Measurements from ENCODE around the gene ITIH5.

Gene ITIH5

DNA sequence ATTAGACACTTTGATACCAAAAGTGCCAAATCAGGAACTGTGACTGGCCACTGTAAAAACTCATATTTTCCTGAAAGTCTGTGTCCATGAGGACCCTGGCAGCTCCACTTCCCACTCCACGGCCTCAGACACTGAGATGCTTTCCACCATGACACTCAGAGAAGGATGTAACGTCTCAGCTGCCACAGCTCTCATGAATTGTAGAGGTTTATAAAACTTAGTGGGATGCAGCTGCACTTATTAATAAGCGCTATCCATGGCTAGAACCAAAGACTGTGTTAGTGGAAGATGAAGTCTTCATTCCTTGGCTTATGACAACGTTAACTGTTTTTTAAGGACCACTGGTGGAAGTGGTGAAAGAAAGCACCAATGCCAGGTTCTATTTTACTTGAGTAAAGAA is 121.0 kb downstream of the ITIH5 start:
- DNase-seq, result no peak

GRCh38 chr10:7545261-7545660 is 121.5 kb downstream of the ITIH5 start:
- no peak for DNase-seq

DNA sequence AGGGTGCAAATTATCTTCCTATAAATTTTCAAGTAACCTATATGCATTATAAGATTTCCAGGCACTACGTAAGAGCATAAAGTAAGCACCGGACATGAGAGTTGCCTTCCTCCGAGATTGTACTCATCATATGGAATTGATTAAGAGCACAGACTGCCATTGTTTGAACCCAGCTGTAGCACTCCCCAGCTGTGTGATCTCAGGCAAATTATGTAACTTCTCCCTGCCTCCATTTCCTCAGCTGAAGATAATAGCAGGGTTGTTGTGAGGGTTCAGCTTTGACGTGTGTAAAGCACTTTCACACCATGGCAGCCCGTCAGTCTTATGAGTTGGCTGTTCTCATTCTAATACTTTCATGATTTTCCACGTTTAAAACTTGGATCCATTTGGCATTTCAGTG is 122.6 kb downstream of the ITIH5 start:
- no peak for DNase-seq

- DNase-seq, result no peak
Observed at GRCh38 chr10:7542189-7542914, 124.4 kb downstream of the ITIH5 start.

DNA sequence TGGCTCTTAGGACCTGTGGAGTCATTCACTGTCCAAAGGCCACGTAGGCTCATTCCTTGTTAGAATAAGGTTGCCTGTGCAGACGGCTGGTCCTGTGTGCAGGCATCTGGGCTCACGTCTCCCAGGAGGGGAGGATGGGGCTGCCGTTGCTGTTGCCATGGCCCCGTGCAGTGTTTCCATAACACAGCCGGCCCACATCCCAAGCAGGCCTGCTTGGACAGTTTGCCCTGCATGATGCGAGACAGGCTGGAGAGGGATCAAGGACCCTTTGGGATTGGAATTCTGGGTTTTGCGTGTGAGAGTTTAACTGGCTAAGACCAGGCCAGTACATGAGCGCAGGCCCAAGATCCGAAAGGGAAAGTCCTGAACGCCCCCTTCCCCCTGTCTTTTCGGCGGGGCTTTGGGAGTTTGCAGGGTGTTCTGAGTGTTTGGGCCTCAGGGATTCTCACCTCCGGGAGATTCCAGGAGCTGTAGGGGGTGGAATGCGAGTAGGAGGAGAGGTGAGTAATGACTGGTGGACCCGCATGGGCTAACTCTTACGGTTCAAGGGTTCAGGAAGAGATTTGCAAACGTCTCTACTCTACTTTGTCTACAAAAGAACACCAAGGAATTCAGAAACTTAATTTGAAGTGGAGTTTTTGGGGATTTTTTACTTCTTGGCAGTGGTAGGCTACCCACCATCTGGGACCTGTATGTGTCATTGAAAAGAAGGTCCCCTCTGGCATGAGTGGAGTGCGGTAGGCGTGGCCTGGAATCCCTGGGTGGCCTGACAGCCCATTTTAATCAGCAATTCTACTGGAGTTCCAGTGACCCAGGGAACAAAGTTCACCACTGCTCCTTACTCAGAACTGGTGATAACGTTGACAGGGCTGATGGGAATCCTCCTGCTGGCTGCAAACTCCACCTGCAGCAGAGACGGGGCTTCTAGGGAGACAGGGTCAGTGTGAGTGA is 125.4 kb downstream of the ITIH5 start:
- peak; percentile 99 for DNase-seq

DNA sequence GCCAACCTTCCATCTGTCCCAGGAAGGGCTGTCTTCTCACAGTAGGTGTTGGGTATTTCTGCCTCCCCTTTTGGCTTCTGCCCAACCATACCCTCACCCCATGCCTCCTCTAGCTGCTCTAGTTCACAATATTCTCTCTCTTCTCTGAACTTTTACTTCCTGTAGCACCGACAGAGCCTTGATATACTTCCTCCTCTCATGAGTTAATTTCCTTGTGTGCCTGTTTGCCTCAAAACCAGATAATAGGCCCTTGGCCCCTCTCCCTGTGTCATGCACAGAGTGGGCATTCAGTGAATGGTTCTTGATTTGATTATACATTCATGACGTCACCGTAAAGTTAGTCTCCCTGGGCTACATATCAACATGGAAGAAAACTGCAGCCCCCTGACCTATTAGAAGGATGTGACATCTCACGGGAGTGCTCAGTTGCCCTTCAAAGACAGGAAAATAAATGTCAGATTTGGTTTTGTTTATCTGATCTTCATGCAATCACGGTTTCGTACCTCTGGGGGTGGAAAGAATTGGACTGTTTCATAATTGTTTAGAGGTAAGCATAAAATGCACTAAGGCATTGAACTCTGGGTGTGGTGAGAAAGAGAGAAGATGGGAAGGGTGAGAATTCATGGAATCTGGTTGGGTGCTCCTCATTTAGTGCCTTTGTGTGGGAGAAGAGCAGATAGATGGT is 127.7 kb downstream of the ITIH5 start:
- DNase-seq, result no peak

- DNase-seq, result no peak
Observed at GRCh38 chr10:7537126-7537525, 129.6 kb downstream of the ITIH5 start.

DNA sequence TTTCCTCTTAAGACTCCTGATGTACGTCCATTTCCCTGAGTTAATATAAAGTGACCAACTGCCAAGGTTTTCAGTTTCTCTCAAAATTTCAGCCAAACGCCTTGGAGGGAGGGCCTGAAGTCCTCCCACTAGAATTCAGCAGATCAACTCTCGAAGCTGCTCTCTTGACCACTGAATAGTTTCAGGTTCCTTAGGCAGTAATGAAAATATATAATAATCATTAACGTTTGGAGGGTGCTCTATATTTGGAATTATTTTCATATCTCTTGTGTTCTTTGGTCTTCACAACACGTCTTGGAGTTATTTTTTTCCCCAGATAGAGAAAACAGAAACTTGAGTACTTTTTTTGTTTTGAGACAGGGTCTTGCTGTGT is 132.3 kb downstream of the ITIH5 start:
- DNase-seq, result no peak

- no peak for DNase-seq
Observed at GRCh38 chr10:7533657-7534479, 132.9 kb downstream of the ITIH5 start.

GRCh38 chr10:7532723-7533498 is 133.9 kb downstream of the ITIH5 start:
- DNase-seq, result no peak

DNA sequence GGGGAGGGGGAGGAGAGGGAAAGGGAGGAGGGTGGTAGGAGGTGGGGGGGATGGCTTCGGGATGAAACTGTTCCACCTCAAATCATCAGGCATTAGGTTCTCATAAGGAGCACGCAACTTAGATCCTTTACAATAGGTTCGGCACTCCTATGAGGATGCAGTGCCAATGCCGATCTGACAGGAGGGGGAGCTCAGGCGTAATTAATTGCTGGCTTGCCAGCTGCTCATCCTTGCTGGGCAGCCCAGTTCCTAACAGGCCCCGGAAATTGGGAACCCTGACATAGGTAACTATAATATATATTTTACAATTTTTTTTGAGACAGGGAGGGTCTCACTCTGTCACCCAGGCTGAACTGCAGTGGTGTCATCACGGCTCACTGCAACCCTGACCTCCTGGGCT is 137.1 kb downstream of the ITIH5 start:
- peak; percentile 50 for DNase-seq

- DNase-seq, result no peak
Observed at GRCh38 chr10:7527468-7527867, 139.3 kb downstream of the ITIH5 start.

GRCh38 chr10:7526017-7526400 is 140.8 kb downstream of the ITIH5 start:
- no peak for DNase-seq

DNA sequence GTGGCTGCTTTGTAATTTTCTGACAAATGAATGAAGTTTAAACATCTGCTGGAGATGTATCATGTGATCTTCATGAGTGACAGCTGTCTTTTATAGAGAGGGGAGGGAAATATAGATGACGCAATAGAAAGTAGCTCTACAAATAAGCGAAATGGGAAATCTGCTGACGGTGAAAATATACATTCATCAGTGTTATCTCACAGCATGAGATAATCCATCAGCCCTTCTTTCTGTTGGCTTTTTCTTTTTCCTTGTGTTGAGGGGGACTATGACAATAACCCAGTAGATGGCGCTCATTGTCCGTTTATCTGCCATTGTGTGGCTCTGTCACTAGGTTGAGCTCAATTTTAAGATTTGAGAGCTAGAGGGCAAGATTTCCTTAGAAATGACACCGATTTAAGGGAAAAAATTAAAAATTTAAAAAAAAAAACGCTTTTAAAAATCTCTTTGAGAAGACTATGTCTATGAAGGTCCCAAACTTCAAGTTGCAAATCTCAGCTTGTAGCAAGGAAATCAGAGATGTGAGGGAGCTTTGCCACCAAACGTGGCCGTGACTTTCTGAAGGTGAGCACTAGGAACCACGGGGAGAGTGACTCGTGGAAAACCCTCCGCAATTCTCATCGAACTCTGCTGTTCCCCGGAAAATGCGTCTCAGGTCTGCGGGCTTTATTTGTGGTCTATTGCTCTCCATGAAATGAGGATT is 141.3 kb downstream of the ITIH5 start:
- DNase-seq, result peak; percentile 88

DNA sequence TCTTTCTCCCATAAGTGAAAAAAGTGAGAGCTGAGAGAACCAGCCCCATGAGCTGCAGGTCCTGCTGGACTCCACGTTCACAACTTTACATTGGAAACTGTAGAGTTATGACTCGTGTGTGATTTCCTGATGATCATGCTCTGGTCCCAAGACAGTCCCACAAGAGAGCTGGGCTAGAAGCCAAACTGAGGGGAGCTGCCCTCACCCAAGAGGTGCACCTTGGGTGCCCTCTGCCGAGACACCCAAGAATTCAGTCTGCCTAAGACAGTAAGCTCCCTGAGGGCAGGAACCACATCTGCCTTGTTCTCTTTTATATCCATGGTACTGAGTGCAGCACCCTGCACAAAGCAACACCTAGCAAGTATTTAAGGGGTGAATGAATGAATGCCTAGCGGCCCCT is 143.1 kb downstream of the ITIH5 start:
- DNase-seq, result no peak

DNA sequence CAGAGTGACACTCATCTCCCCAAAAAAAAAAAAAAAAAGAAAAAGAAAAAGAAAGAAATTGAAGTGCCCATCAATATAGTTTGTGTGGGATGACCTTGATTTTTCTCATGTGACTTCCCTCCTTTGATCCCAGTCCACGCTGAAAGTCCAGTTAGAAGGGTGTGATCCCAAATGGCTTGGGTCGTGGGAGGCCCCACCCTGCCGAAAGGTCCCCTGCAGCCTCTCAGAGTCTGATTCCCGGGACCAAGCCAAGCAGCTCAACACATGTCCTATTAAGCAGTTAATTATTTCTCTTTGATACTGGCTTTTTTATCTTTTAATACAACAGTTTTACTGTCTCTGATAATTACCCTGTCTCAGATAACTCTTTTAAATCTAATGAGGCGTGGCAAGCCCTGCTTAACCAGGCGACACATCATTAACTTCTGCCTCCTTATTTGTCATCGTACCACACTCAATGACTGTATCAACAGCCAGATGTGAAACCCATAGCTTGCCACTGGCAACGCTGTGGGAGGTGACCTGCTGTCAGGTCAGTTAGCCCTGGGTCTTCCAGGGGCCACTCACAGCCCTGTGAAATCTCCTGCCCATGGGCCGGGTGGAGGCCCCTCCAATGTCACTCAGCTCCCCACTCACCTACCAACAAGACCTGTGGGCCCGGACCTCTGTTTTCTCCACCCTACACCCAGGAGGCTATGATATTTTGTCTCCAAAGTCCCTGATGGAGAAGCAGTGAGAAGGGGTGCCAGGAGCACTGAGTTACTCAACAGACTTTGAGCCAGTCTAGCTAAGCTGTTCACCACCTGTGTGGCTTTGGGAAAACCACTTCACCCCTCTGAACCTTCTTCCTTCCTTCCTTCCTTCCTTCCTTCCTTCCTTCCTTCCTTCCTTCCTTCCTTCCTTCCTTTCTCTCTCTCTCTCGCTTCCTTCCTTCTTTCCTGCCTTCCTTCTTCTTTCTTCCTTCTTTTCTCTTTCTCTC is 146.0 kb downstream of the ITIH5 start:
- peak; percentile 85 for DNase-seq

DNA sequence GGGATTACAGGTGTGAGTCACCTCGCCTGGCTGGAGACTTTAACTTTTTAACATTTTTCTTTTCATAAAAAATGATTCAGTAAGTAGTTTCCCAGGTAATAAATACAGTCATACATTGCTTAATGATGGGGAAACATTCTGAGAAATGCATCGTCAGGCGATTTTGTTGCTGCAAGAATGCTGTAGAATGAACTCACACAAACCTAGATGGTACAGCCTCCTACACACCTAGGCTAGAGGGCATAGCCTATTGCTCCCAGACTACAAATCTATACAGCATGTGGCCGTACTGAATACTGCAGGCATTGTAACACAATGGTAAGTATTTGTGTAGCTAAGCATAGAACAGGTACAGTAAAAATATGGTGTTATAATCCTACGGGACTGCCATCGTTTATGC is 147.4 kb downstream of the ITIH5 start:
- DNase-seq, result peak; percentile 61

GRCh38 chr10:7518693-7519092 is 148.1 kb downstream of the ITIH5 start:
- no peak for DNase-seq

DNA sequence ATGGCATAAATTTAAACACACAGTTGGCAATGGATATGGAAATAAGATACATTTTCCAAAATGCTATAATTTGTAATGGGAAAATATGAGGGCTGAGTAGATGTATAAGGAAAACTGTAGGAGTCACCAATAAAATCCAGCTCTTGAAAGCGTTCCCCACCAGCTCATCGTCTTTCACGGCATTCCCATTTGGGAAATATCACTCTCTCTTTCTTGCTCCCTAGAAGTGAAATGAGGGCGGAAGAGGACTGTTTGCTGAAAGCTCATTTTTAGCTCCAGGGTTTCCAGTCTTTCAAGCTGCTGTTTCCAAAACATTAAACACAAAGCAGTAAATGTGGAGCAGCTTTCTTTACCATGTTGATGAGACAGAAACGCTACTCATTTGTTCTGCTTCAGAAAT is 151.3 kb downstream of the ITIH5 start:
- DNase-seq, result no peak

- DNase-seq, result no peak
Observed at GRCh38 chr10:7513936-7514335, 152.8 kb downstream of the ITIH5 start.

Data from kidney glomerular epithelial cell (primary cell).